HepG2 (cell line): ENCODE data around the gene PTPRH. TPM values are rescaled to one million over a fixed set of nuclear protein-coding genes. Genes with fewer than 3 reads are reported as not detected.

Experiments used
- CREB1 ChIP-seq, 2 experiments: fragments of 450-650 bp in 1 of 2; IDR thresholded peaks; 2 replicates each; pipeline ENCODE4 v1.6.1; 2016 to 2017; ENCODE audit warnings: control low read depth in 1 of 2, mild to moderate bottlenecking in 1 of 2, missing compliant biosample characterization in 1 of 2, missing genetic modification characterization in 1 of 2
- CTCF ChIP-seq: sonication (generic); formaldehyde crosslinking; IDR thresholded peaks from 2 replicates; pipeline ENCODE4 v1.5.0; 2020; ENCODE audit warnings: mild to moderate bottlenecking, missing genetic modification reagents, moderate library complexity
- FOSL2 ChIP-seq: sonication (generic); formaldehyde crosslinking; IDR thresholded peaks from 2 replicates; pipeline ENCODE4 v1.4.0; 2020; ENCODE audit warnings: missing genetic modification reagents
- FOXO1 ChIP-seq: sonication (generic); formaldehyde crosslinking; IDR thresholded peaks from 2 replicates; pipeline ENCODE4 v1.4.0; 2020; ENCODE audit warnings: missing genetic modification reagents
- GABPA ChIP-seq, 2 experiments: IDR thresholded peaks; 2 replicates each; pipeline ENCODE4 v1.6.1; 2011 to 2016; ENCODE audit warnings: low read depth in 2 of 2, low read length in 1 of 2, missing biosample characterization in 1 of 2, missing genetic modification characterization in 1 of 2
- GMEB1 ChIP-seq: sonication (generic); formaldehyde crosslinking; IDR thresholded peaks from 2 replicates; pipeline ENCODE4 v1.5.1; 2020; ENCODE audit warnings: missing genetic modification reagents, mild to moderate bottlenecking, borderline replicate concordance
- HDAC2 ChIP-seq: sonication (generic); formaldehyde crosslinking; IDR thresholded peaks from 2 replicates; pipeline ENCODE4 v1.4.0; 2020; ENCODE audit warnings: missing genetic modification reagents
- HNRNPK ChIP-seq: fragments of 200-400 bp; formaldehyde crosslinking; IDR thresholded peaks from 2 replicates; pipeline ENCODE4 v1.6.1; 2018; ENCODE audit warnings: low read length, low read depth, moderate library complexity, mild to moderate bottlenecking; ENCODE audit not compliant: poor library complexity, severe bottlenecking
- KDM2A ChIP-seq: sonication (generic); formaldehyde crosslinking; IDR thresholded peaks from 2 replicates; pipeline ENCODE4 v1.4.0; 2020; ENCODE audit warnings: low read depth, missing genetic modification reagents, borderline replicate concordance
- LCORL ChIP-seq, 2 experiments: fragments of 450-650 bp in 1 of 2; sonication (generic) in 1 of 2; formaldehyde crosslinking in 1 of 2; IDR thresholded peaks; 2 replicates each; pipeline versions ENCODE4 v1.5.0 to v1.6.1; 2017 to 2020; ENCODE audit warnings: antibody characterized with exemption in 1 of 2, missing genetic modification reagents in 1 of 2
- NONO ChIP-seq, 2 experiments: fragments of 450-650 bp in 1 of 2; sonication (generic) in 1 of 2; formaldehyde crosslinking in 1 of 2; IDR thresholded peaks in 1 of 2; conservative IDR thresholded peaks in 1 of 2; 2 replicates each; pipeline versions ENCODE4 v1.6.1 to v1.8.0; 2017 to 2022; ENCODE audit warnings: mild to moderate bottlenecking in 1 of 2, missing genetic modification reagents in 1 of 2, moderate library complexity in 1 of 2
- RARA ChIP-seq: IDR thresholded peaks from 2 replicates; pipeline ENCODE4 v1.6.1; 2016; ENCODE audit warnings: missing genetic modification reagents, missing compliant biosample characterization
- REL ChIP-seq: sonication (generic); formaldehyde crosslinking; conservative IDR thresholded peaks from 2 replicates; pipeline ENCODE4 v1.8.0; 2022; ENCODE audit warnings: mild to moderate bottlenecking, missing genetic modification reagents, moderate library complexity
- SNRNP70 ChIP-seq: fragments of 200-400 bp; formaldehyde crosslinking; IDR thresholded peaks from 2 replicates; pipeline ENCODE4 v1.6.1; 2017; ENCODE audit warnings: mild to moderate bottlenecking, low read depth, low read length, moderate library complexity
- STAG1 ChIP-seq: sonication (generic); formaldehyde crosslinking; IDR thresholded peaks from 2 replicates; pipeline ENCODE4 v1.4.0; 2020; ENCODE audit warnings: missing genetic modification reagents
- ZBTB20 ChIP-seq: sonication (generic); formaldehyde crosslinking; IDR thresholded peaks from 2 replicates; pipeline ENCODE4 v1.8.1; 2023; ENCODE audit warnings: missing genetic modification reagents, low read depth, mild to moderate bottlenecking, borderline replicate concordance
- ZFP1 ChIP-seq: IDR thresholded peaks from 2 replicates; pipeline ENCODE4 v1.6.1; 2016
- ZNF3 ChIP-seq: IDR thresholded peaks from 2 replicates; pipeline ENCODE4 v1.7.0; 2017; ENCODE audit warnings: inconsistent platforms
- ZNF329 ChIP-seq: sonication (generic); formaldehyde crosslinking; IDR thresholded peaks from 2 replicates; pipeline ENCODE4 v1.9.0; 2021; ENCODE audit warnings: low read depth, mild to moderate bottlenecking, missing genetic modification reagents
- ZNF354B ChIP-seq: sonication (generic); formaldehyde crosslinking; IDR thresholded peaks from 2 replicates; pipeline ENCODE4 v1.8.0; 2022; ENCODE audit warnings: mild to moderate bottlenecking, missing genetic modification reagents
- ZNF678 ChIP-seq: sonication (generic); formaldehyde crosslinking; IDR thresholded peaks from 2 replicates; pipeline ENCODE4 v1.4.0; 2020; ENCODE audit warnings: mild to moderate bottlenecking, missing genetic modification reagents
- ZNF841 ChIP-seq: sonication (generic); formaldehyde crosslinking; IDR thresholded peaks from 2 replicates; pipeline ENCODE4 v1.8.1; 2023; ENCODE audit warnings: missing genetic modification reagents, borderline replicate concordance
- polyA plus RNA-seq, 8 experiments: library from polyadenylated mRNA; depleted of rRNA in 3 of 8; stranded (reverse) in 7 of 8; unstranded in 1 of 8; fragments of >200 nt; fragmentation: Illumina TruSeq in 4 of 8; extraction: Trizol in 4 of 8; gene quantifications; 2 replicates each; pipeline versions ENCODE4 v1.2.1 to v1.2.3, GENCODE V29; 2011 to 2016; ENCODE audit warnings: low read depth in 4 of 8, missing spikeins in 1 of 8, mixed read lengths in 1 of 8; ENCODE audit not compliant: insufficient read depth in 1 of 8
- total RNA-seq, 5 experiments: library from RNA; depleted of rRNA; stranded (reverse); fragments of >200 nt; fragmentation: Illumina TruSeq; extraction: Trizol; gene quantifications; 2 replicates each; pipeline ENCODE4 v1.2.3, GENCODE V29; 2016; ENCODE audit warnings: low read depth in 1 of 5
- TF ChIP-seq, protein P1 (sequence below): sonication (generic); formaldehyde crosslinking; conservative IDR thresholded peaks from 2 replicates; pipeline ENCODE4 v1.8.0; 2022; ENCODE audit warnings: mild to moderate bottlenecking, moderate library complexity, missing genetic modification reagents
- TF ChIP-seq, protein P2 (sequence below): sonication (generic); formaldehyde crosslinking; IDR thresholded peaks from 2 replicates; pipeline ENCODE4 v1.4.0; 2020; ENCODE audit warnings: mild to moderate bottlenecking, missing genetic modification reagents

The PTPRH gene
- total and polyA plus RNA-seq, 2 of the 13 experiments (the other 11 are each of a cell fraction or from before 2014, with no cell fraction given) = 14.7 to 125 TPM

DNA sequence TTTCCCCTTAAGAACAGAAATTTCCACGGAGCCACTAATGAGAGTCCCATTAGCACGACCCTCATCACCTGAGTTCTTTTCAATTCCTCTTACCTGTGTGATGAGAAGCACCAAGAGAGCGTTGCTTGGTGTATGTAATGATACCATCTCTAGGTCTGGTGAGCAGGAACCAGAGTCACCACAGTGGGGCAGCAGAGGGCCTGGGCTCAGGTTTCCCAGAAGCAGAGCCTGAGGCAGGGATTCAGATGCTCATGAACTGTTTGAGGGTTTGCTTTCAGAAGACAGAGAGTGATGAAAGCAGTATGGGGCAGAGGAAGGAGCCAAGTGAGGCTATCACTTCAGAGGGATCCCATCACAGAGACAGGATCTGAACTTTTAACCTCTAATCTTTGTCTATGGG, 3.1 kb upstream of the PTPRH start (continued):
- TF ChIP-seq GMEB1 (CRISPR knock-in tag) = no peak
- no peak for TF ChIP-seq ZNF329 (CRISPR knock-in tag)
- no peak for TF ChIP-seq SNRNP70
- TF ChIP-seq LCORL (IDR thresholded peaks at IDR 0.05) = no peak
- 0 out of 2 replicates have a peak, but pooled peaks have one; percentile 28 for TF ChIP-seq LCORL (CRISPR knock-in tag; IDR thresholded peaks at IDR 0.05)
- TF ChIP-seq, protein P1, sequence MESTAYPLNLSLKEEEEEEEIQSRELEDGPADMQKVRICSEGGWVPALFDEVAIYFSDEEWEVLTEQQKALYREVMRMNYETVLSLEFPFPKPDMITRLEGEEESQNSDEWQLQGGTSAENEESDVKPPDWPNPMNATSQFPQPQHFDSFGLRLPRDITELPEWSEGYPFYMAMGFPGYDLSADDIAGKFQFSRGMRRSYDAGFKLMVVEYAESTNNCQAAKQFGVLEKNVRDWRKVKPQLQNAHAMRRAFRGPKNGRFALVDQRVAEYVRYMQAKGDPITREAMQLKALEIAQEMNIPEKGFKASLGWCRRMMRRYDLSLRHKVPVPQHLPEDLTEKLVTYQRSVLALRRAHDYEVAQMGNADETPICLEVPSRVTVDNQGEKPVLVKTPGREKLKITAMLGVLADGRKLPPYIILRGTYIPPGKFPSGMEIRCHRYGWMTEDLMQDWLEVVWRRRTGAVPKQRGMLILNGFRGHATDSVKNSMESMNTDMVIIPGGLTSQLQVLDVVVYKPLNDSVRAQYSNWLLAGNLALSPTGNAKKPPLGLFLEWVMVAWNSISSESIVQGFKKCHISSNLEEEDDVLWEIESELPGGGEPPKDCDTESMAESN (CRISPR knock-in tag) = 0 out of 2 replicates have a peak, but pooled peaks have one; percentile 29
- TF ChIP-seq FOXO1 (CRISPR knock-in tag) = no peak
- TF ChIP-seq ZNF3 = no peak
- no peak for TF ChIP-seq GABPA (IDR thresholded peaks at IDR 0.05; ENCODE audit: low read depth, low read length)
- no peak for TF ChIP-seq GABPA (CRISPR knock-in tag; IDR thresholded peaks at IDR 0.05; ENCODE audit: low read depth)
- no peak for TF ChIP-seq ZNF678
- TF ChIP-seq HNRNPK = no peak
- no peak for TF ChIP-seq ZFP1 (CRISPR knock-in tag)
- TF ChIP-seq ZNF354B (CRISPR knock-in tag) = no peak
- TF ChIP-seq, protein P2, sequence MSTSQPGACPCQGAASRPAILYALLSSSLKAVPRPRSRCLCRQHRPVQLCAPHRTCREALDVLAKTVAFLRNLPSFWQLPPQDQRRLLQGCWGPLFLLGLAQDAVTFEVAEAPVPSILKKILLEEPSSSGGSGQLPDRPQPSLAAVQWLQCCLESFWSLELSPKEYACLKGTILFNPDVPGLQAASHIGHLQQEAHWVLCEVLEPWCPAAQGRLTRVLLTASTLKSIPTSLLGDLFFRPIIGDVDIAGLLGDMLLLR (CRISPR knock-in tag) = no peak
- no peak for TF ChIP-seq ZNF841
- TF ChIP-seq KDM2A = peak; percentile 56; the same call in 1 of the 2 replicates
- TF ChIP-seq HDAC2 (CRISPR knock-in tag) = no peak
- no peak for TF ChIP-seq REL
- TF ChIP-seq CREB1 (IDR thresholded peaks at IDR 0.05) = no peak
- TF ChIP-seq CREB1 (CRISPR knock-in tag; IDR thresholded peaks at IDR 0.05) = no peak
- TF ChIP-seq CTCF (CRISPR knock-in tag) = peak; percentile 91
- peak; percentile 91 for TF ChIP-seq STAG1 (CRISPR knock-in tag)
- TF ChIP-seq ZBTB20 (CRISPR knock-in tag) = no peak
- TF ChIP-seq FOSL2 (CRISPR knock-in tag) = peak; percentile 54; the same call in 1 of the 2 replicates
- TF ChIP-seq NONO (IDR thresholded peaks at IDR 0.05) = no peak
- TF ChIP-seq NONO (CRISPR knock-in tag; conservative IDR thresholded peaks at IDR 0.05) = no peak
- TF ChIP-seq RARA (CRISPR knock-in tag) = peak; percentile 41; the same call in 1 of the 2 replicates
